Measurements from ENCODE around the gene ACBD6.

Gene ACBD6

DNA sequence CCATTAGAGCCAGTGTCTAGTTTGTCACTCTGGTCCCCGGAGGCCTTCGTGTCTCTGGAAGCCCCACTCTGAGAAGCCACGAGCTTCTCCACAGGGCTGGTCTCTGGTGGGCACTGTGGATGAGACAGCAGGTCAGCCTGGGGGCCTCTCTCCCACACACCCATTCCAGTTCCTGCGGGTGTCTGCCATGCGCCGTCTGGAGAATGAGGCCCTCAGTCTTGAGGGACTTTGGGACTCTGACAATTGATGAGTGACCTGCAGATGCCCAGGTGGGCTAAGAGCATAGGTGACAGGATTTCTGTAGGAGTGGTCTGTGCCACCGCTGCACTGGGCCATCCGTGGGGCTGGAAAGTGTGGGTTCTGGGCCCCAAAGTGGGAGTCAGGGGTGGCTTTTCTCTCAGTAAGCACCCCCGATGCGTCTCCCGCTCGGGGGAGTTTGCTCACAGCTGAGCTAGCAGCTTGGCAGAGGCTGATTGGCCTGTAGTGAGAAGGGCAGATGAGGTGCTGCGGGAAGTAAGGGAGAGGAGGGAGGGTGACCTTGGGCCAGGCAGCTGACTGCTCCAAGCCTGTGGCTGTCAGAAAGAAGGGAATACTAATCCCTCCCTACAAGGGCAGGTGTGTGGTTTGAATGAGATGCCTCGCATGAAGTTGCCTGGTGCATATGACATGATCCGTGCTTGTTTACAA, 245.9 kb downstream of the ACBD6 start:
- no peak for DNase-seq (ENCODE audit: low spot score)

DNA sequence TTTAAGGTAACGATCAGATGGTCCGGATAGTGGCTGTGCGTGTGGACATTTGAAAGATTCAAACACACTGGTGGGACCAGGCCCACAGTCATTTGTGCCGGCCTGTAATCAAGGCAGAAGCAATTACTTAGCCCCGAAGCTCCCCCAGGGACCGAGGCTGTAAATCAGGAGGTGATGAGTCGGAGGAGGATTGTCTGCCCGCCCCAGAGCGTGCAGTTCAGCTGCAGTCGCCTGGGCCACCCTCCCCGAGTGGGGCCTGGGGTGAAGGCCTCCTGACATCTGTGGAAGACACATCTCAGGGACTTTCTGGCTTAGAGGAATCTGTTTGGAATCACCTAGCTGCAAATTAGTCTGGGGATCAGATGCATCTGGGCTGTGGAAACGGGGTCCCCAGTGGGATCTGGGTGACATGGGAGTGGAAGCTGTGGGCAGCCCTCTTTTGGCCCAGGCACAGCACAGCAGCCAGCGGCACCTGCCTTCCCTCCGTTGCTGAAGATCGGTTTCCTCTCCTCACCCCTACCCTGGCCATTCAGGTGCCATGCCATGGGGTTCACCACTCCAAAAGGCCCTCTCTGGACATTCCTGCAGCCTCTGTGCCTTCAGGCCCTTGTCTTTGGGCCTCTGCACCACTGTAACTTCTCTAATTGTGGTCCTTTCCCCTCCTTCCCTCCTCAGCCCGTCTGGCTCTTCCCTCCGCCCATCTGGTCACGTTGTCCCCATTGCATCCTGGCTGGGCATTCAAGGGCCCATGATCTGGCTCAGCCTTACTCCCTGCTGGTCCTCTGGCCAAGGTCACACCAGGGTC, 246.6 kb downstream of the ACBD6 start:
- no peak for DNase-seq (ENCODE audit: low spot score)

DNA sequence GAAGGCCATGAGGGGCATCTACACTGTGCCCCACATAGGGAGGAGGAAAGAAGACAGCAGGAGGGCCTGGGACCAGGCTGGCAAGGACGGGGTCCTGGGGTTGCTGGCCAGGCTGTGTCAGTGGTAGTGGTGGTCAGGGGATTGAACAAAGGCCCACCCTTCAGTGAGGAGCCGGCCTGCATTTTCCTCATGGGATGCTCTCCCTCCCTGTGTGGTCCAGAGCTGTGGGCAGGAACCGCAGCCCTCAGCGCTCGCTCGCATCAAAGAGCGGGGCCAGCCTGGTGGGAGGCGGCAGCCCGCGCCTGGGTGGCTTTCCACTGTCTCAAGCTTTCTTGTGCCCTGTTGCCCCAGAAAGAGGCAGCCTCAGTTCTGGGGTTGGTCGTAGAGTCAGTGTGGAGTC, 247.5 kb downstream of the ACBD6 start:
- no peak for DNase-seq (ENCODE audit: low spot score)

DNA sequence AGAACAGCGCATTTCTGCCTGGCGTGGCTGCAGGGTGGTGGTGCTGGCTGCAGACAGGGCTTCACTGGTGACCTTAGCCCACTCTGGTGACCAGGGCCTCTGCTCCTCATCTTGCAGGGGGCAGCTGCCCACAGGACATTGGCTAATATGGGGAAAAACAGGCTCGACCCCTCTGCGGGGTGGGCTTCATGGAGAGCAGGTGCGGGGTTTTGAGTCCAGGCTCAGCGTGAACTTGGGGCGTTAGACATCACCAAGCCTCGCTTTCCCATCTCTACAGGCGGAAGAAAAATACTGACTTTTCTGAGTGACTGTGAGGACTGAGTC, 247.9 kb downstream of the ACBD6 start:
- no peak for DNase-seq (ENCODE audit: low spot score)

DNA sequence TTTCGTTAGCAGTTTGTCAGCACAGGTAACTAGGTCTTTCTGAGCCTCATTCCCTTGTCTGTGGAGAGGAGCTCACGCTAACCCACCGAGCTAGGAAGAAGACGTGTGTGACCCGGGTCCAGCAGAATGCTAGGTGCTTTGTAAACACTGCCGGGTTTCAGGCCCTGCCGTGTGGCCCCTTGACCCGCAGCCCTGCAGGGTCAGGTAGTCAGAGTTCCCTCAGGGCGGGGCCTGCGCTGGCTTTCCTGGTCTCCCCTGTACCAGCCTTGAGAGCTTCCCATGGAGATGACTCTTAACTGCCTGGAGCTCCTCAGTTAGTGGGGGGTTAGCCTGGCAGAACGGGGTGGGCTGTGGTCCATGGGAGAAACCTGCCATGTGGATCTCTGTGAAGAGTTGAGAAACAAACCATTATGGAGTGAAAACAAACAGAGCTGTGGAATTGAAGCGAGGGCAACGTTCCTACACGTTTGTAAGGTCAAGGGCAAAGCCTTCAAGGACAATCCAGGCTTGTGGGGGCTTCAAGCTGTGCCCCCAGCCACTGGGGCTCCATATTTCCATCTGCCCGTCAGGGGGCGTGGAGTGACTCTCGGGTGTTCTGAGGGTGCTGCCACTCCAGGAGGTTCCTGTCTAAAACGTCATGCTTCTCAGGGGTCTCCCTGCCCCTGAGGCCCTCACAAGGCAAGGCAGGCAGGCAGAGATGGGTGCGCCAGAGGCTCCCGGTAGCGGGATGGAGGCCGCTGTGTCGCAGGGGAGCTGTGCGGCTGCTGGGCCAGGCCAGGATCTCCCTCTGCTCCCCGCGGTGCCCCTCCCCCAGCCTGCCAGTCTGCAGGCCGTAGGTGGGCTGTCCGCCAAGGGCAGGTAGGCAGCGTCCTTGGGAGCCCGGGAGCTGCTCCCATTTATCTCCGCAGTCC, 248.5 kb downstream of the ACBD6 start:
- no peak for DNase-seq (ENCODE audit: low spot score)

DNA sequence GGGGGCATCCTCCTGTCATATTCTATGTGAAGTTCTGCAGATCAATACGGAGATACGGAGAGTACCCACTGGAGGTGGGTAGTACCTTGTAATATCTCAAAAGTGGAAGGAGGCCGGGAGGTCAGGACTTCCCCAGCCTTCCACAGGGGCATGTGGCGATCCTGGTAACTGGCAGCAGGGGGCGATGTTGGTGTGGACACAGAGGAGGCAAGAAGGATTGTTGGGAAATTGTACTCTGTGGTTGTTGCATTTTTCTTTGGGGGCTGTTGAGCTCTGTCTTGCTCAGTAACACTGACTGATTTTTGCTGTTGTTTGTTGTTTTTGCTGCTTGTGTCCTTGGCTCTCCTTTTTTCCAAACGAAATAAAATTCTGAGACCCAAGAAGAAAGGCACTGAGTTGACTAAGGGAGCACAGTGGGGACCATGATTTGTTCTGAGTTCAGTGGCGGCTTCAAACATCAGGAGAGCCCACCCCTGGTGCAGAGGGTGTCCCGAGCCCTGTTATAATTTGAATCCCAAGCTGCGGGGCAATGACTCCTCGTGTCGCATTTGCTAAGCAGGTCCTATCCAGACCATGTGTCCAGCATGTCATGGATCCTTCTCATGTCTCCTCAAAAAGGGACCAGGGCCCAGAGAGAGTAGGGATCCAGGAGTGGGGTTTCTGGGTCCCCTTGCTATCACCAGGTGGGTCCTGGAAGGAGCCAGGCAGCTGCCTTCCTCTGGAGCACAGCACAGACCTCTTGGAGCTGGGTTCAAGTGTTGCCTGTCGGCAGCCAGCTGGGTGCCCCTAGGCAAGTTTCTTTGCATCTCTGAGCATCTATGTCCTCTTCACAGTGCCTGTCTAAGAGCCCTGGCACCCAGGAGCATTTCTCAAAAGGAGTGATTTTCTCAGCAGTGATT, 249.5 kb downstream of the ACBD6 start:
- DNase-seq (ENCODE audit: low spot score) = no peak

DNA sequence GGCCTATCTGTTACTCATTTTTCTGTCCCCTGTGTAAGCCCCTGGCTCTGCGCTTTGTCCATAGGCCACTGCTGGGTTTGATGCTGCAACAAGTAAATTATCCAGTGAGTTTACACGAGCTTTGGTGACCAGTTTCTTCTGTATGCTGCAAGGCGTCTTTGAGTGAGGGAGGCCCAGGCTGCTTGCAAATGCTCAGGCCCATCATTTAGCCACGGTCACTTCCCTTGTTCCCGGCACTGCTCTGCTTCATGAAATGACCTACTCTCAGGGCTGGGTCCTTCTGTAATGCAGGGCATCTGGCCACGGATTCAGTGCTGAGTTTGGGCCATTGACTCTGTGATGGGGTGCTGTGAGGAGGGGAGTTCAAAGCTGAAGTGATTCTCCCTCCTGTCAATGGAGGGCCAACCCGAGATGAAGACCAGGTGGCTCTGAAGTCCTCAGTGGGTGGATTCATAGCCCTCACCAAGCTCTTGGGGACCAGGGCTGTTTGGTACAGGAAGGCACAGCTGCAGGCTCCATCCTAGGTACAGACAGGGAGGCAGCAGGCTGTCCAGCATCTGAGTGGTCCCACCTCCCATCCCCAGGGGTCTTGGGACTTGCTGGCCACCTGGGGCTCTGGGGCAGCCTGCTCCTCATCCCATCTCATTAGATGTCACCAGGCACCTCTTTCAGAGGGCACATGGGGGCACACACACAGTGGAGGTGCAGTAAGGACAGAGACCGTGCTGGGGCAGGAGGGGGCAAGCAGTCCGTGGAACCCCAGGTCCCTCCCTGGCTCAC, 250.7 kb downstream of the ACBD6 start:
- no peak for DNase-seq (ENCODE audit: low spot score)

DNA sequence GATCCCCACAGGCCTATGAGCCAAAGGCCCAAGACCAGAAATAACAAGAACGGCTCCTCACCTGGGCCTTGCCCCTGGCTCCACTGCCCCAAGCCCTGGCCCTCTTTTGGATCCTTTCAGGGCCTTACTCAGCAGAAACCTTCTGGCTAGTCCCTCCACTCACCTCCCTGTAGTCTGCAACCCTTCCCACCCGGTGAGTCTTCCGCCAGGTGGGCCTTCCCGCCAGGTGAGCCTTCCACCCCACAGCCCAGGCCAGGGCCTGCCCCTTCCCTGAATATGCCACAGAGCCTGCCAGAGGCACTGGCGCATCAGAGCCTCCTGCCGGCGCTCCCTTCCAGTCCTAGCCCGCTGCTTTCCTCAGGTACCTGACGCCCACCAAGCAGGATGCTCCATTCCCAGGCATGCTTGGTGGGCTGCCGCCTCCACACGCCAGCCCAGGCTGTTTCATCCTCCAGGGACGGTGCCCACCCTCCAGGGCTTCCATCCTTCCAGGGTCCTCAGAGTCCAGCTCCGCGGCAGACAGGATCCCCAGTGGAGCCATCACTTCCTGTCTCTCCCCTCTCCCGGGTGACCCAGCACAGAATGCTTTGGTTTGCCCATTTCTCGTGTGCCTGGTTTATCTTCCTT, 251.4 kb downstream of the ACBD6 start:
- DNase-seq (ENCODE audit: low spot score) = no peak

DNA sequence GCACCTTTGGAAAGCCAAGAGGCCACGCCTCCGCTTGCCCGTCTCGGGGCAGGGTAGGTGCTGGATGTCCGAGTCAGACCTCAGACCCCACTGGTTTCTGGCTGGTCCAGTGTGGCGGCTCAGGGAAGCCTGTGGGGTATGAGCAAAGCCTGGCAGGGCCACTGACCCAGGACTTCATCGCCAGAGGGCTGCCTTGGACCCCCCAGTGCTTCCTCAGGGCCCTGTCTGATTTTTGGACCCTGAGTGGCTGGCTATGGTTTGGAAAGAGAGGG, 251.9 kb downstream of the ACBD6 start:
- DNase-seq (ENCODE audit: low spot score) = no peak

DNA sequence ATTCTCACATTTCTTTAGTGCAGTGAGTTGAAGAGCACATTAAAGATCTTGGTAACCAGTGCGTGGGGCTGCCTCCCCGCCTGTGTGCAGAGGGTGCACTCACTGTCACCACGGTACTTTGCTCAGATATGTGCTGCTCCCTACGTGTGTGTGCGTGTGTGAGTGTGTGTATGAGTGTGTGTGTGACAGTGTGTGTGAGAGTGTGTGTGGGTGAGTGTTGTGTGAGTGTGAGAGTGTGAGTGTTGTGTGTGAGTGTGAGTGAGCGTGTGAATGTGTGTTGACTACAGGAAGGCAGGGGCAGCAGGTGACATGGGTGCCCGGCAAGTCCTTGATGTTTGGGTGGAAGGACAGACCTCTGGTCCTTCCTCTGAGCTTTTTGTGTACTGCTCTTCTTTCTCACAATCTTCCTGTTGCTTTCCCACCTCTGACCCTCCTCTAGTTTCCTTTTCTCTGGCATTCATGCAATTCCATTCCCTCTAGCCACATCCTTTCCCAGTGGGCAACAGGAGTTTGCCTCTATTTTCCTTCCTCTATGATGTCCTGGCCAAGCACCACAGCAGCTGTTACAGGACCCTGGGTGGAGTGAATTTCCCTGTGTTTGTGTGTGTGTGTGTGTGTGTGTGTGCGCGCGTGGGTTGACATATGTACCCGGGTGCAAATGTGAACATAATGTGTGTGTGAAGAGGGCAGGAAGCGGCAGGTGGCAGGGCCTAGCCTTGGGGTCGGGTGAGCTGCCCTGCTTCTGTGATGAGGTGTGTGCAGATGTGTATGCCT, 252.5 kb downstream of the ACBD6 start:
- DNase-seq (ENCODE audit: low spot score) = no peak

DNA sequence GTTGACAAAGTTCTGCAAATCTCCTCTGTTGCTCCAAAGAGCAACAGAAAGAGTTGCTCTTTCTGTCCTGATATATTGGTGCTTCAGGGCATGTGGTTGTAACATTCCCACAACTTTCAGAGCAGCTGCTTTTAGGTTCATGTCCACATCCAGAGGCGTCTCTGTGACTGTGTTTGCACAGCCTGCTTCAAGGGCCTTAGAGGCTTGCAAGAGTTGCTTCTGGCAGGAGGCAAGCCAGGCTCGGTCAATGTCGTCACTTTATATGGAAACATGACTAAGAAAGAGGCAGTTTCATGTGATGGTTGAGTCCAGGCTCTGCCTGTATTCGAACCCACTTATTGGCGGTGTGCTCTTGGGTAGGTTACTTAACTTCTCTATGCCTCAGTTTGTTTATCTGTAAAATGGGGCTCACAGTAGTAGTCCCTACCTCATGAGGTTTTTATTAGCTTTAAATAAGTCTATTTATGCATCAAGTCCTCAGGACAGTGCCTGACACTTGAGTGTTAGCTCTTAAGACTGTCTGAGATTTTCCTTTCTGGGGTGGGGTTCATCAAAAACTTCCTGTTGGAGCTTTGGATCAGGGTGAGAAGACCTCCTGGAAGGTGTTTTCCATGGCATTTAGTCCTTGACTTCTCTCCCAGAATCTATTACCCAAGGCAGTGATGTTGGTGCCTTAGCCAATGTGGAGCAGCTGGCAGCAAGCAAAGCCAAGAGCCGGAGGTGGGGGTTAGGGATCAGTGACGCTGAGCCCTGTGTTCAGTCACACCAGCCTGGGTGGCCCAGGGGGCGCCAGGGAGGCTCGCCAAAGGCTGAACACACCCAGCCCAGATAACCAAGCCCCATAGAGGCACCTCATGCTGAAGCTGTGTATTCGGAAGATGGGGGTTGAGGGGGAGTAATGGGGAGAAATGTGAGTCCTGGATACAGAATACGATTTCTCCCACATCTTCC, 253.4 kb downstream of the ACBD6 start:
- DNase-seq (ENCODE audit: low spot score) = no peak

DNA sequence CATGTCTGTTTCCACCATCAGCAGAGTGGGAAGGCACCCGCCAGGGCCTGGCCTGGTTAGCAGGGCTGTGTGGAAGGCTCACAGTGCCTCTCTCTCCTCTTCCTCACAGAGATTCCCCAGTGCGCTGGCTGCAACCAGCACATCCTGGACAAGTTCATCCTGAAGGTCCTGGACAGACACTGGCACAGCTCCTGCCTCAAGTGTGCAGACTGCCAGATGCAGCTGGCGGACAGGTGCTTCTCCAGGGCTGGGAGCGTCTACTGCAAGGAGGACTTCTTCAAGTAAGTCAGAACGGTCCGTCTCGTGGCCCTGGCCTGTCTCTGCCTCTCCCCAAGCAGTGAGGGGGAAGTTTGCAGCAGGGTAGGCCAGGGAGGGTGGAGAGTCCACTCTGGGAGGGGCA, 254.2 kb downstream of the ACBD6 start:
- no peak for DNase-seq (ENCODE audit: low spot score)

DNA sequence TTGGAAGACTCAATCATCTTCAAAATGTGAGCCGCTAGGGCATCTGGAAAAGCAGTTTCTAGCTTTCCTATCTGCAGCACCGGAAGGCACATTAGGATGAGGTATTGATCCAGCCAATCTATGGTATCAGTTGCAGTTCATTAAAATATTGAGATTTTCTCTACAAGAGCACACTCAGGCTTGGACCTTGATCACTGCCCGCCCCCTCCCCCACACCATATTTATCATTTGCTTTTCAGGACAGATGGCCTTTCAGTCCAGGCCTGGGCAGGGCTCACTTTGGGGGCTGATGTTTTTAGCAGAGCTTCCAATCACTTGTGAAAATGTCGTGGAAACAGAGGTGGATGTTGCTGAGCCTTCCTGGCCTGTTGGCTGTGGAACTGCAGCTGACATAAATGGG, 254.8 kb downstream of the ACBD6 start:
- DNase-seq (ENCODE audit: low spot score) = no peak

DNA sequence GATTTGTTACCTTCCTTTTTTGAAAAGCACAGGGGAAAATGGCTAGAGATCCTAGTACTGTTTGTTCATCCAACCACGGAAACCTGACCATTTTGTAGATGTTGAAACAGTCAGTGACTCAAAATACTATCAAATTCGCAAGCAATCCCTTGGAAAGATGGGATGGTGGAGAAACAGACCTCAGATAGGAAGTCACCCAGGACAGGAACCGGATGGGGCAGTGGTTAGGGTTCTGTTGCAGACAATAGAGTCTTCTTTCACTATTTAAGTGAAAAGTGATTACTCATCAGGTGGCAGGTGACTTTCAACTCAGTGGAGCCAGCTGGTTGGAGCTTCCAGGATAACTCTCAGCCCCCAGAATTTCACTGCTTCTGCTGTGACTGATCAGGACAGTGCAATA, 255.3 kb downstream of the ACBD6 start:
- no peak for DNase-seq (ENCODE audit: low spot score)

DNA sequence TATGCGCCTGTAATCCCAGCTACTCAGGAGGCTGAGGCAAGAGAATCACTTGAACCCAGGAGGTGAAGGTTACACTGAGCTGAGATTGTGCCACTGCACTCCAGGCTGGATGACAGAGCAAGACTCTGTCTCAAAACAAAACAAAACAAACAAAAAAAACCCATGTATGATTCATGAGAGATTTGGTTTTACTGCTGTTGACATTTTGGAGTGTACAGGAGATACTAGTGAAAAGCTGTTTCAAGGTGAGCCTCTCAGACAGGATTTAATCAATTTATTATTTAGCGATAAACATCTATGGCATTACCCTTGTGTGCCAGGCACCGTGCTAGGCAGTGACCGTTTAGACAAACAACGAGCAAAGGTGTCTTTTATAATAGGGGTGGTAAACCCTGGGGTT, 255.8 kb downstream of the ACBD6 start:
- no peak for DNase-seq (ENCODE audit: low spot score)

DNA sequence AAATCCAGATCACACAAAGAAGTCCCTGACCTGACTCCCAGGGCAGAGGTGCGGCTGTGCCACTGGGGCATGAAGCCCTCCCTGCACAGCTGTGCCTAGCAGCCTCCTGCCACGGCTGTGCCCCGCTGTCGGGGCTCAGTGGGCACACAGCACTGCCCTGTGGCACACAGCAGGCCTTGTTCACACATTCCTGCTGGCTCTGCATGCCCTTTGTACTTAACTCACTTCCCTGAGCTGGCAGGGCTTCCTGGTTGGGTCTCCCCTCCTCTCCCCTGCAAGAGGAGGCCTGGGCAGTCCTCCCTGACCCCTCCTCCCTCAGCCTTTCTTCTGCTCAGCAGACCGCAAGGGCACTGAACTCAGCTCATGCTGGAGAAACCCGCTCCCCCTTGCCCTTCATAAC, 257.5 kb downstream of the ACBD6 start:
- DNase-seq (ENCODE audit: low spot score) = no peak

DNA sequence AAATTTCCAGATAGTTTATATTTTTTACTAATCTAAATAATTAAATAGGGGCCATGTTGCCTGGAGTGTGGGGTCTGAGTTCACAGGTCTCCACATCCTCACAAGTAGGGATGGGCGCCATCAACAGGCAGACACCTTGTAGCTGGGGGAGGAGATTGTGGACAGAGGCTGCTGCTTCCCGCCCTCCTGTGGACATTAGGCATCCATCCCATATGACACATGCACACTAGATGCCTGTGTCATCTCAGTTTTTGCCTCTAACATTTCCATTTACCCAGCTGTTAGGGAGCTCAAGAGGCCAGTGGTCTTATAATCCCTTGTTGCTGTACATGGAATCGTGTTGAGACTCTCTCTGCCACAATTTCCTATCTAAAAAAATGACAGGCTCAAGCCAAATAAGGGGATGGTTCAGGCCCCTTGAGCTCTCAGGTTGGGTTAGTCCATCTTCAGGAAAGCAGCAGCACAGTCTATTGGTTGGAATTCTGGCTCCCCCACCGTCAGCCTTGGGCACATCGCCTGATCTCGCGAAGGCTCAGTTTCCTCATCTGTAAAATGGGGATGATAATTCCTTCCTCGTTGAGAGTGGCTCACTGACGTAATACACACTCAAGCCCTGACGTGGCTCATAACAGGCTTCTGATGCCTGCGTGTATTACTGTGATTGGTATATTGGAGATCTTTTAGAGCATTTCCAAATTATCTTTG, 258.7 kb downstream of the ACBD6 start:
- no peak for DNase-seq (ENCODE audit: low spot score)
